Testis (tissue), 3 donors: ENCODE results near the gene MROH7. TPM values are rescaled to one million over a fixed set of nuclear protein-coding genes. Genes with fewer than 3 reads are reported as not detected.

Experiments used
- DNase-seq: peaks from one replicate; pipeline ENCODE4 v3.0.0-alpha.2; 2019
- H3K27ac ChIP-seq, 2 donors: fragments of 200-600 bp; sonication (generic); one replicate each; pipeline ENCODE4 v1.5.1; 2019
- H3K27me3 ChIP-seq: fragments of 200-600 bp; sonication (generic); one replicate; pipeline ENCODE4 v1.5.1; 2019
- H3K36me3 ChIP-seq: fragments of 200-600 bp; sonication (generic); one replicate; pipeline ENCODE4 v1.5.1; 2017; ENCODE audit warnings: low read depth; ENCODE audit errors: missing control alignments
- H3K4me1 ChIP-seq: fragments of 200-600 bp; sonication (generic); one replicate; pipeline ENCODE4 v1.5.1; 2019
- H3K4me3 ChIP-seq, 2 donors: fragments of 200-600 bp; sonication (generic); one replicate each; pipeline ENCODE4 v1.5.1; 2017 to 2019
- H3K9me3 ChIP-seq: fragments of 200-600 bp; sonication (generic); one replicate; pipeline ENCODE4 v1.5.1; 2017
- POLR2A ChIP-seq: fragments of 450-650 bp; IDR thresholded peaks from one replicate; pipeline ENCODE4 v1.6.1; 2017; ENCODE audit warnings: antibody characterized with exemption, mild to moderate bottlenecking, moderate library complexity
- WGBS, 2 donors: methylation state at CpG; one replicate each; pipeline ENCODE4 v1.1.5; 2018; 5-methylcytosine and 5-hydroxymethylcytosine counted together
- intact Hi-C: fragments of 100-400 bp; cut with DNase I; formaldehyde crosslinking; loops from one replicate; pipeline ENCODE4 v1.15.1; 2023; ENCODE audit warnings: low total_unique reads
- polyA plus RNA-seq: library from polyadenylated mRNA; stranded (reverse); fragments of 350-450 nt; fragmentation: Illumina TruSeq; extraction: RNeasy Lipid Tissue Mini Kit (QIAGEN cat#74804); gene quantifications from one replicate; pipeline ENCODE4 v1.2.3, GENCODE V29; 2014; ENCODE audit warnings: low read depth, low replicate concordance; ENCODE audit not compliant: insufficient read depth
- total RNA-seq, 2 donors: library from RNA; depleted of rRNA; stranded (reverse); fragments of >200 nt; gene quantifications; one replicate each; pipeline ENCODE4 v1.2.3, GENCODE V29; 2016
- TF ChIP-seq, protein P1 (sequence below), 3 experiments: fragments of 450-650 bp in 2 of 3; fragments of 200-600 bp in 1 of 3; sonication (generic) in 1 of 3; IDR thresholded peaks; one replicate each; pipeline ENCODE4 v1.5.1; 2016 to 2019; ENCODE audit warnings: antibody characterized with exemption in 3 of 3, mild to moderate bottlenecking in 2 of 3, moderate library complexity in 1 of 3

MROH7 gene
- total and polyA plus RNA-seq, 3 donors from 2014 or later = 72.7 to 236 (median 162) TPM

DNA sequence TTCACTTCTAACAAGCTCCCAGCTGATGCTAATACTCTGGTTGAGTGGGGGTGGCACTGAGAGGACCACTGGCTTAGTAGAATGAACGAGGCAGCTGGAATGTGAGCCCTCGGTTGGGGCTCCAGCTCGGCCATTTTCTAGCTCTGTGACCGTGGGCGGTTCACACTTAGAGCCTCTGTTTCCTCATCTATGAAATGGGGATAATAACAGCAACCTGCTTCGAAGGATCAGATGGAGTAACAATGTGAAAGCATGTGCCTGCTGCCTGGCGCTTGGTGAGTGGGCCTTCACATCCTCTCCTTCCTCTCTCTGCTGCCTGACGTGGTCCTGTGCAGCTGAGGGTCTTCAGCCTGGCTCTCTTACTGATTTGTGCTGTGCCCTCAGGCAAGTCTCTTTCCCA, 53.2 kb downstream of the MROH7 start:
- no peaks in the 10 kb centered on the region for H3K36me3 ChIP-seq
- H3K27me3 ChIP-seq = no peaks in the 10 kb centered on the region
- no peak overlapping the region for H3K4me3 ChIP-seq
- H3K9me3 ChIP-seq = no peaks in the 10 kb centered on the region
- intact Hi-C loops = no loop called here
- H3K27ac ChIP-seq = no peak overlapping the region
- H3K4me1 ChIP-seq = no peaks in the 10 kb centered on the region
- 87 to 93% methylated on average over 8 of the region's 8 CpGs for WGBS, 2 donors
- no peak for DNase-seq
- TF ChIP-seq, protein P1, sequence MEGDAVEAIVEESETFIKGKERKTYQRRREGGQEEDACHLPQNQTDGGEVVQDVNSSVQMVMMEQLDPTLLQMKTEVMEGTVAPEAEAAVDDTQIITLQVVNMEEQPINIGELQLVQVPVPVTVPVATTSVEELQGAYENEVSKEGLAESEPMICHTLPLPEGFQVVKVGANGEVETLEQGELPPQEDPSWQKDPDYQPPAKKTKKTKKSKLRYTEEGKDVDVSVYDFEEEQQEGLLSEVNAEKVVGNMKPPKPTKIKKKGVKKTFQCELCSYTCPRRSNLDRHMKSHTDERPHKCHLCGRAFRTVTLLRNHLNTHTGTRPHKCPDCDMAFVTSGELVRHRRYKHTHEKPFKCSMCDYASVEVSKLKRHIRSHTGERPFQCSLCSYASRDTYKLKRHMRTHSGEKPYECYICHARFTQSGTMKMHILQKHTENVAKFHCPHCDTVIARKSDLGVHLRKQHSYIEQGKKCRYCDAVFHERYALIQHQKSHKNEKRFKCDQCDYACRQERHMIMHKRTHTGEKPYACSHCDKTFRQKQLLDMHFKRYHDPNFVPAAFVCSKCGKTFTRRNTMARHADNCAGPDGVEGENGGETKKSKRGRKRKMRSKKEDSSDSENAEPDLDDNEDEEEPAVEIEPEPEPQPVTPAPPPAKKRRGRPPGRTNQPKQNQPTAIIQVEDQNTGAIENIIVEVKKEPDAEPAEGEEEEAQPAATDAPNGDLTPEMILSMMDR (IDR thresholded peaks at IDR 0.05) = no peak
- TF ChIP-seq POLR2A = no peak

DNA sequence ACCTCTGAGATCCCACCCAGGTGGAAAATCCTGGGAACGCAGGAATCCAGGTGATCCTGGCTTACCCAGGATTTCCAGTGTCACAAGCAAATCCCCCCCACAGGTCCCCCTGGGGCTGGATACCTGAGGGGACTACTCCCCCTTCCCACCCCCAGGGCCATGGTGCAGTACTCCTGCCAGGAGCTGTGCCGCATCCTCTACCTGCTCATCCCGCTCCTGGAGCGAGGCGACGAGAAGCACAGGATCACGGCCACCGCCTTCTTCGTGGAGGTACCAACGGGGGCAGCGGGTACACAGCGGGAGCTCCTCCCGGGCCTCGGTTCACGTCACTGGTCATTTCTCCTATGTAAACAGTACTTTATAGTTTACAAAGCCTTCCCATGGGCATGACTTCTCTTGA, 53.6 kb downstream of the MROH7 start:
- Histone ChIP-seq H3K4me1 (no peaks in the 10 kb centered on the region), H3K4me3 (no peak overlapping the region), H3K9me3 (no peaks in the 10 kb centered on the region), H3K27me3 (no peaks in the 10 kb centered on the region), H3K36me3 (no peaks in the 10 kb centered on the region), H3K27ac (no peak overlapping the region)
- TF ChIP-seq POLR2A = no peak
- TF ChIP-seq, protein P1 (IDR thresholded peaks at IDR 0.05) = no peak
- WGBS, 2 donors = 92 to 93% methylated on average over 7 to 15 of the region's 15 CpGs
- no peak for DNase-seq
- intact Hi-C loops = no loop called here

DNA sequence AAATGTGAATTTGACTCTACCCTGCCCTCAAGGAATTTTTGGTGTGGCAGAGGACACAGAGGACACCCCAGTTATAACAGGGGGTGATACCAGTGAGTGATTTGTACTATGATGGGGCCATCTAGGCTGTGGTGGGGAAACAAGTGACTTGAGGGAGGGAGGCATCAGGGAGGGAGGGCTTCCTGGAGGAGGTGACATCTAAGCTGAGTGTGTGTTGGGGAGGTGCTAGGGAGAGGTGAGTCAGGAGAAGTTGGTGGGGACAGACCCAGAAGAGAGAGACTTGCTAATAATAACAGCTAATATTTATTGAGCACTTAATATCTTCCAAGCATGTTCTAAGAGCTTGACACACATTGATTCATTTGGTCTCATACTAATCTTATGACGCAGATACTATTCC, 54.2 kb downstream of the MROH7 start:
- H3K9me3 ChIP-seq = no peaks in the 10 kb centered on the region
- no peak overlapping the region for H3K27ac ChIP-seq
- H3K4me1 ChIP-seq = no peaks in the 10 kb centered on the region
- intact Hi-C loops = no loop called here
- H3K27me3 ChIP-seq = no peaks in the 10 kb centered on the region
- no peak for DNase-seq
- no peak for TF ChIP-seq POLR2A
- TF ChIP-seq, protein P1 (IDR thresholded peaks at IDR 0.05) = no peak
- 91 to 93% methylated on average over 1 of the region's 1 CpG for WGBS, 2 donors
- H3K4me3 ChIP-seq = no peak overlapping the region
- H3K36me3 ChIP-seq = no peaks in the 10 kb centered on the region

DNA sequence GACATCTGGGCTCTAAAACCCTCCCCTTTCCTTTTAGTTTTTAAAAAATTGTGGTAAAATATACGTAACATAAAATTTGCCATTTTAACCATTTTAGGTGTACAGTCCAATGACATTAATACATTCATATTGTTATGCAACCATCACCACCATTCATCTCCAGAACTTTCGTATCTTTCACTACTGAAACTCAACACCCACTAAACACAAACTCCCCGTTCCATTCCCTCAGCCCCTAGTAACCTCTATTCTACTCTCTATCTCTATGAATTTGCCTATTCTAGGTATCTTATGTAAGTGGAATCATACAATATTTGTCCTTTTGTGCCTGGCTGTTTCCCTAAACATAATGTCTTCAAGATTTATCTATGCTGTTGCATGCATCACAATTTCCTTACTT, 54.7 kb downstream of the MROH7 start:
- TF ChIP-seq, protein P1 (IDR thresholded peaks at IDR 0.05) = no peak
- no peak for TF ChIP-seq POLR2A
- Histone ChIP-seq H3K4me3 (no peak overlapping the region), H3K36me3 (no peaks in the 10 kb centered on the region), H3K27ac (no peak overlapping the region), H3K27me3 (no peaks in the 10 kb centered on the region), H3K9me3 (no peaks in the 10 kb centered on the region), H3K4me1 (no peaks in the 10 kb centered on the region)
- WGBS, 2 donors = 91 to 95% methylated on average over 3 of the region's 3 CpGs
- no peak for DNase-seq
- intact Hi-C loops = no loop called here

DNA sequence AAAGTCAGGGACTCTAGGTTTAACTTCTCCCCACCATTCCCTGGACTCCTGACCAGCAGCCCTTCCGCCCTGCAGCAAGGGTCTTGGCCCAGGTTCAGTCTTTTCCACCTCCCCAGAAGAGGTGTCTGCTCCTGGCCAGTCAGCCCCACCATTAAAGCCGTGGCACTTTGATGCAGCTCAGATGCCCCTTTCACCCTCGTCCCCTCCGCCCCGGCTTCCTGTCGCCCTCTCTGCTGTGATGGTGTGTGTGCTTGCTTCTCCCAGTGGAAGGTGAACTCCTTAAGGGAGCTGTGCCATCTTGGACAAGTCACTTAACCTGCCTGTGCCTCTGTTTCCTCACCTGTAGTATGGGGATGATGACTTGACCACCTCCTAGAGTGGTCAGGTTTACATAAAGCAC, 56.3 kb downstream of the MROH7 start:
- Histone ChIP-seq H3K27me3 (no peaks in the 10 kb centered on the region), H3K27ac (no peak overlapping the region), H3K36me3 (no peaks in the 10 kb centered on the region), H3K4me1 (no peaks in the 10 kb centered on the region), H3K9me3 (no peaks in the 10 kb centered on the region), H3K4me3 (no peak overlapping the region)
- TF ChIP-seq POLR2A = no peak
- TF ChIP-seq, protein P1 (IDR thresholded peaks at IDR 0.05) = no peak
- WGBS, 2 donors = 90 to 96% methylated on average over 6 of the region's 6 CpGs
- no peak for DNase-seq
- intact Hi-C loops = no loop called here
